GM12878 (cell line): ENCODE data around the gene CRYZL1. TPM values are rescaled to one million over a fixed set of nuclear protein-coding genes. Genes with fewer than 3 reads are reported as not detected.

Experiments used
- BMI1 ChIP-seq: fragments of 450-650 bp; IDR thresholded peaks from 2 replicates; pipeline ENCODE4 v1.6.1; 2016; ENCODE audit warnings: mild to moderate bottlenecking, moderate library complexity, borderline replicate concordance
- EED ChIP-seq: sonication (generic); IDR thresholded peaks from 2 replicates; pipeline ENCODE4 v1.6.1; 2016; ENCODE audit warnings: antibody characterized with exemption, low read depth
- FOXM1 ChIP-seq: IDR thresholded peaks from 2 replicates; pipeline ENCODE4 v1.6.1; 2012; ENCODE audit warnings: low read depth, mild to moderate bottlenecking, inconsistent platforms, low read length, moderate library complexity
- HCFC1 ChIP-seq: fragments of 150-350 bp; IDR thresholded peaks from 2 replicates; pipeline ENCODE4 v1.6.1; 2014; ENCODE audit warnings: low read length
- IRF4 ChIP-seq: IDR thresholded peaks from 2 replicates; pipeline ENCODE4 v1.6.1; 2011; ENCODE audit warnings: low read depth, low read length
- MEF2B ChIP-seq: fragments of 450-650 bp; IDR thresholded peaks from 2 replicates; pipeline ENCODE4 v1.6.1; 2018; ENCODE audit warnings: mild to moderate bottlenecking, moderate library complexity; ENCODE audit not compliant: partially characterized antibody, poor library complexity, severe bottlenecking
- MYC ChIP-seq: IDR thresholded peaks from 2 replicates; pipeline ENCODE4 v1.6.1; 2011; ENCODE audit warnings: mild to moderate bottlenecking, low read length, moderate library complexity, inconsistent platforms; ENCODE audit not compliant: insufficient read depth, insufficient replicate concordance, insufficient read length, severe bottlenecking
- NR2C2 ChIP-seq: IDR thresholded peaks from 2 replicates; pipeline ENCODE4 v1.6.1; 2011; ENCODE audit warnings: borderline replicate concordance, low read depth; ENCODE audit not compliant: control insufficient read depth, insufficient read length
- PAX5 ChIP-seq: IDR thresholded peaks from 2 replicates; pipeline ENCODE4 v1.6.1; 2011; ENCODE audit warnings: low read depth, low read length, borderline replicate concordance
- POU2F2 ChIP-seq: IDR thresholded peaks from 3 replicates; pipeline ENCODE4 v1.6.1; 2011; ENCODE audit warnings: low read depth, mild to moderate bottlenecking, low read length, borderline replicate concordance
- RAD21 ChIP-seq: IDR thresholded peaks from 2 replicates; pipeline ENCODE4 v1.6.1; 2011; ENCODE audit warnings: mild to moderate bottlenecking, low read depth, low read length, moderate library complexity; ENCODE audit not compliant: insufficient read depth
- RAD51 ChIP-seq: fragments of 450-650 bp; IDR thresholded peaks from 2 replicates; pipeline ENCODE4 v1.6.1; 2016; ENCODE audit warnings: moderate library complexity, mild to moderate bottlenecking, inconsistent platforms
- RUNX3 ChIP-seq: IDR thresholded peaks from 2 replicates; pipeline ENCODE4 v1.6.1; 2012; ENCODE audit warnings: low read length, inconsistent platforms
- SMAD1 ChIP-seq: fragments of 450-650 bp; IDR thresholded peaks from 2 replicates; pipeline ENCODE4 v1.6.1; 2018; ENCODE audit warnings: mild to moderate bottlenecking, low read depth; ENCODE audit not compliant: partially characterized antibody
- SMARCA5 ChIP-seq: fragments of 450-650 bp; IDR thresholded peaks from 2 replicates; pipeline ENCODE4 v1.6.1; 2017; ENCODE audit warnings: mild to moderate bottlenecking
- SREBF1 ChIP-seq: IDR thresholded peaks from 2 replicates; pipeline ENCODE4 v1.6.1; 2012; ENCODE audit warnings: mild to moderate bottlenecking, low read length
- STAT1 ChIP-seq: fragments of 450-650 bp; conservative IDR thresholded peaks from 2 replicates; pipeline ENCODE4 v1.6.1; 2014; ENCODE audit warnings: antibody characterized with exemption, mild to moderate bottlenecking
- TBL1XR1 ChIP-seq: IDR thresholded peaks from 2 replicates; pipeline ENCODE4 v1.6.1; 2012; ENCODE audit warnings: low read depth, low read length, improper control_type of control experiment
- ZNF384 ChIP-seq: IDR thresholded peaks from 2 replicates; pipeline ENCODE4 v1.6.1; 2012; ENCODE audit warnings: low read depth, mild to moderate bottlenecking, low read length, improper control_type of control experiment, borderline replicate concordance
- polyA plus RNA-seq, 11 experiments: library from polyadenylated mRNA; depleted of rRNA in 4 of 11; unstranded in 6 of 11; stranded (reverse) in 5 of 11; fragments of >200 nt; fragmentation: Nextera tagmentation in 4 of 11; fragmentation: Illumina TruSeq in 1 of 11; extraction: Ambion mirVana in 4 of 11; extraction: Trizol in 1 of 11; gene quantifications; 1 replicate in 1 of 11; 2 replicates in 10 of 11; pipeline versions ENCODE4 v1.2.1 to v1.2.3, GENCODE V29; 2011 to 2016; ENCODE audit warnings: inconsistent platforms in 2 of 11, missing spikeins in 2 of 11, low read depth in 1 of 11
- total RNA-seq, 4 experiments: library from RNA; depleted of rRNA in 3 of 4; stranded (reverse); fragments of >200 nt in 3 of 4; fragmentation: Illumina TruSeq in 1 of 4; extraction: Trizol in 1 of 4; gene quantifications; 2 replicates each; pipeline versions ENCODE4 v1.2.1 to v1.2.3, GENCODE V29; 2013 to 2021
- TF ChIP-seq, protein P1 (sequence below): IDR thresholded peaks from 2 replicates; pipeline ENCODE4 v1.6.1; 2012; ENCODE audit warnings: improper control_type of control experiment, low read depth, low read length; ENCODE audit not compliant: insufficient replicate concordance
- TF ChIP-seq, protein P2 (sequence below): IDR thresholded peaks from 2 replicates; pipeline ENCODE4 v1.6.1; 2012; ENCODE audit warnings: low read depth, low read length, improper control_type of control experiment
- TF ChIP-seq, protein P3 (sequence below): fragments of 150-350 bp; IDR thresholded peaks from 2 replicates; pipeline ENCODE4 v1.6.1; 2014; ENCODE audit warnings: mild to moderate bottlenecking, low read depth, low read length

Gene CRYZL1
- total and polyA plus RNA-seq, 10 of the 15 experiments (the other 5 are each of a cell fraction or from before 2014, with no cell fraction given) = 14.3 to 72.4 (median 30.7) TPM

DNA sequence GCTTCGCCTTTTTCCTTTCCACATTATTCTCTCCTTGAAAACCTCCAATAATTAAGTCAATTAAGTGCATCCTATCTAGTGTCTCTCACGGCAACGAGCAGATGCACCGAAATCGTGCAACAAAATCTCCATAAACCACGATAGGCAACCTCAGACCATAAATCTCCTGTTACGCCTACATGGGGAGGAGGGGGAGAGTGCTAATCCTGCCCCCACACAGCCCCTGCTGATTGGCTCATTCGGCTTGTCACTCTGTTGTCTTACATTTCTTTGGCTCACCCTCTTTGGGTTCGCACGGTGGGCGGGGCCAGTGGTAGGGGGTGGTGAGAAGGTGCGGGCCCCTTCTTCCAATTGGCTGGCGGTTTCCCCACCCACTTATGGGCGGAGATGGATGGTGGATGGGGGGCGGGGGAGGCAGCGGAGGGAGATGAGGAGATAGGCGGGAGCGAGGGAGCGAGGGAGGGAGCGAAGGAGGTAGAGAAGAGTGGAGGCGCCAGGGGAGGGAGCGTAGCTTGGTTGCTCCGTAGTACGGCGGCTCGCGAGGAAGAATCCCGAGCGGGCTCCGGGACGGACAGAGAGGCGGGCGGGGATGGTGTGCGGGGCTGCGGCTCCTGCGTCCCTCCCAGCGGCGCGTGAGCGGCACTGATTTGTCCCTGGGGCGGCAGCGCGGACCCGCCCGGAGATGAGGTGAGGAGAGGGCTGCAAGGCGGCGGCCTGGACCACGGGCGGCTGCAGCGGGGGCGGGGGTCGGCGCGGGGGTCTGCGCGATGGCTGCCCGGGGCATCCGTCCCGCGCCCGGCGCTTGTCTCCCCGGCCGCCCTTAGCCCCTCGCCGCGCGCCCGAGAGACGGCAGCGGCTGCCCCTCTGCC is 720 bp upstream of the CRYZL1 start, which contains the start of gene ITSN1 (continued):
- TF ChIP-seq, protein P1, sequence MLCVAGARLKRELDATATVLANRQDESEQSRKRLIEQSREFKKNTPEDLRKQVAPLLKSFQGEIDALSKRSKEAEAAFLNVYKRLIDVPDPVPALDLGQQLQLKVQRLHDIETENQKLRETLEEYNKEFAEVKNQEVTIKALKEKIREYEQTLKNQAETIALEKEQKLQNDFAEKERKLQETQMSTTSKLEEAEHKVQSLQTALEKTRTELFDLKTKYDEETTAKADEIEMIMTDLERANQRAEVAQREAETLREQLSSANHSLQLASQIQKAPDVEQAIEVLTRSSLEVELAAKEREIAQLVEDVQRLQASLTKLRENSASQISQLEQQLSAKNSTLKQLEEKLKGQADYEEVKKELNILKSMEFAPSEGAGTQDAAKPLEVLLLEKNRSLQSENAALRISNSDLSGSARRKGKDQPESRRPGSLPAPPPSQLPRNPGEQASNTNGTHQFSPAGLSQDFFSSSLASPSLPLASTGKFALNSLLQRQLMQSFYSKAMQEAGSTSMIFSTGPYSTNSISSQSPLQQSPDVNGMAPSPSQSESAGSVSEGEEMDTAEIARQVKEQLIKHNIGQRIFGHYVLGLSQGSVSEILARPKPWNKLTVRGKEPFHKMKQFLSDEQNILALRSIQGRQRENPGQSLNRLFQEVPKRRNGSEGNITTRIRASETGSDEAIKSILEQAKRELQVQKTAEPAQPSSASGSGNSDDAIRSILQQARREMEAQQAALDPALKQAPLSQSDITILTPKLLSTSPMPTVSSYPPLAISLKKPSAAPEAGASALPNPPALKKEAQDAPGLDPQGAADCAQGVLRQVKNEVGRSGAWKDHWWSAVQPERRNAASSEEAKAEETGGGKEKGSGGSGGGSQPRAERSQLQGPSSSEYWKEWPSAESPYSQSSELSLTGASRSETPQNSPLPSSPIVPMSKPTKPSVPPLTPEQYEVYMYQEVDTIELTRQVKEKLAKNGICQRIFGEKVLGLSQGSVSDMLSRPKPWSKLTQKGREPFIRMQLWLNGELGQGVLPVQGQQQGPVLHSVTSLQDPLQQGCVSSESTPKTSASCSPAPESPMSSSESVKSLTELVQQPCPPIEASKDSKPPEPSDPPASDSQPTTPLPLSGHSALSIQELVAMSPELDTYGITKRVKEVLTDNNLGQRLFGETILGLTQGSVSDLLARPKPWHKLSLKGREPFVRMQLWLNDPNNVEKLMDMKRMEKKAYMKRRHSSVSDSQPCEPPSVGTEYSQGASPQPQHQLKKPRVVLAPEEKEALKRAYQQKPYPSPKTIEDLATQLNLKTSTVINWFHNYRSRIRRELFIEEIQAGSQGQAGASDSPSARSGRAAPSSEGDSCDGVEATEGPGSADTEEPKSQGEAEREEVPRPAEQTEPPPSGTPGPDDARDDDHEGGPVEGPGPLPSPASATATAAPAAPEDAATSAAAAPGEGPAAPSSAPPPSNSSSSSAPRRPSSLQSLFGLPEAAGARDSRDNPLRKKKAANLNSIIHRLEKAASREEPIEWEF = no peak
- TF ChIP-seq BMI1 (no peak), NR2C2 (no peak), MYC (no peak), IRF4 (no peak), TBL1XR1 (no peak), RUNX3 (peak; percentile 75), MEF2B (no peak), RAD51 (no peak), ZNF384 (no peak), HCFC1 (peak; percentile 27; the same call in 1 of the 2 replicates), POU2F2 (no peak), FOXM1 (no peak), SMARCA5 (peak; percentile 85), RAD21 (no peak), PAX5 (0 out of 2 replicates have a peak, but pooled peaks have one; percentile 8), STAT1 (0 out of 2 replicates have a peak, but pooled peaks have one; percentile 47), SMAD1 (no peak), EED (no peak), SREBF1 (no peak)
- TF ChIP-seq, protein P2, sequence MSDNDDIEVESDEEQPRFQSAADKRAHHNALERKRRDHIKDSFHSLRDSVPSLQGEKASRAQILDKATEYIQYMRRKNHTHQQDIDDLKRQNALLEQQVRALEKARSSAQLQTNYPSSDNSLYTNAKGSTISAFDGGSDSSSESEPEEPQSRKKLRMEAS = 0 out of 2 replicates have a peak, but pooled peaks have one; percentile 6
- TF ChIP-seq, protein P3, sequence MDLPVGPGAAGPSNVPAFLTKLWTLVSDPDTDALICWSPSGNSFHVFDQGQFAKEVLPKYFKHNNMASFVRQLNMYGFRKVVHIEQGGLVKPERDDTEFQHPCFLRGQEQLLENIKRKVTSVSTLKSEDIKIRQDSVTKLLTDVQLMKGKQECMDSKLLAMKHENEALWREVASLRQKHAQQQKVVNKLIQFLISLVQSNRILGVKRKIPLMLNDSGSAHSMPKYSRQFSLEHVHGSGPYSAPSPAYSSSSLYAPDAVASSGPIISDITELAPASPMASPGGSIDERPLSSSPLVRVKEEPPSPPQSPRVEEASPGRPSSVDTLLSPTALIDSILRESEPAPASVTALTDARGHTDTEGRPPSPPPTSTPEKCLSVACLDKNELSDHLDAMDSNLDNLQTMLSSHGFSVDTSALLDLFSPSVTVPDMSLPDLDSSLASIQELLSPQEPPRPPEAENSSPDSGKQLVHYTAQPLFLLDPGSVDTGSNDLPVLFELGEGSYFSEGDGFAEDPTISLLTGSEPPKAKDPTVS = no peak
